Brain microvascular endothelial cell (primary cell): ENCODE results near the gene GON7.
"Not testable (repeated sequence)": the region's sequence is repeated elsewhere in the genome, so short reads cannot be mapped to it uniquely, and the experiment has no call there.

Source experiments
- DNase-seq: peaks from one replicate; pipeline ENCODE4 v3.0.0-alpha.2; 2020
- H3K27ac ChIP-seq: fragments of 250-450 bp; sonication (Bioruptor Pico); 2 replicates; pipeline ENCODE4 v1.5.1; 2020; ENCODE audit warnings: mild to moderate bottlenecking, moderate library complexity
- H3K27me3 ChIP-seq: fragments of 250-450 bp; sonication (Bioruptor Pico); replicated peaks from 2 replicates; pipeline ENCODE4 v1.5.1; 2020; ENCODE audit warnings: mild to moderate bottlenecking
- H3K36me3 ChIP-seq: fragments of 250-450 bp; sonication (Bioruptor Pico); replicated peaks from 2 replicates; pipeline ENCODE4 v1.5.1; 2020; ENCODE audit warnings: mild to moderate bottlenecking
- H3K4me3 ChIP-seq: 2 replicates; pipeline ENCODE4 v1.5.1; 2011; ENCODE audit warnings: low read depth, mild to moderate bottlenecking, control low read depth, low read length, moderate library complexity
- in situ Hi-C: cut with HindIII; loops from 2 replicates; pipeline ENCODE4 v1.10.0; 2017; ENCODE audit warnings: low sequenced_read_pairs, low pct_ligation_motif_present
- TF ChIP-seq, protein P1 (sequence below): IDR thresholded peaks from 2 replicates; pipeline ENCODE4 v1.5.1; 2011; ENCODE audit warnings: low read depth, mild to moderate bottlenecking, moderate library complexity, low read length, control low read depth, inconsistent platforms; ENCODE audit errors: missing control alignments

Gene GON7

GRCh38 chr14:93175492-93175891, 31.4 kb downstream of the GON7 start:
- DNase-seq = no peak
- Histone ChIP-seq H3K27ac (no peak overlapping the region), H3K36me3 (no peaks in the 10 kb centered on the region), H3K27me3 (no peaks in the 10 kb centered on the region), H3K4me3 (no peak overlapping the region)
- TF ChIP-seq, protein P1, sequence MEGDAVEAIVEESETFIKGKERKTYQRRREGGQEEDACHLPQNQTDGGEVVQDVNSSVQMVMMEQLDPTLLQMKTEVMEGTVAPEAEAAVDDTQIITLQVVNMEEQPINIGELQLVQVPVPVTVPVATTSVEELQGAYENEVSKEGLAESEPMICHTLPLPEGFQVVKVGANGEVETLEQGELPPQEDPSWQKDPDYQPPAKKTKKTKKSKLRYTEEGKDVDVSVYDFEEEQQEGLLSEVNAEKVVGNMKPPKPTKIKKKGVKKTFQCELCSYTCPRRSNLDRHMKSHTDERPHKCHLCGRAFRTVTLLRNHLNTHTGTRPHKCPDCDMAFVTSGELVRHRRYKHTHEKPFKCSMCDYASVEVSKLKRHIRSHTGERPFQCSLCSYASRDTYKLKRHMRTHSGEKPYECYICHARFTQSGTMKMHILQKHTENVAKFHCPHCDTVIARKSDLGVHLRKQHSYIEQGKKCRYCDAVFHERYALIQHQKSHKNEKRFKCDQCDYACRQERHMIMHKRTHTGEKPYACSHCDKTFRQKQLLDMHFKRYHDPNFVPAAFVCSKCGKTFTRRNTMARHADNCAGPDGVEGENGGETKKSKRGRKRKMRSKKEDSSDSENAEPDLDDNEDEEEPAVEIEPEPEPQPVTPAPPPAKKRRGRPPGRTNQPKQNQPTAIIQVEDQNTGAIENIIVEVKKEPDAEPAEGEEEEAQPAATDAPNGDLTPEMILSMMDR = no peak
- in situ Hi-C loops = no loop called here

GRCh38 chr14:93174731-93175130, 32.1 kb downstream of the GON7 start:
- DNase-seq, in situ Hi-C loops, H3K27me3 ChIP-seq, H3K4me3 ChIP-seq, H3K27ac ChIP-seq, H3K36me3 ChIP-seq: not testable (repeated sequence)

DNA sequence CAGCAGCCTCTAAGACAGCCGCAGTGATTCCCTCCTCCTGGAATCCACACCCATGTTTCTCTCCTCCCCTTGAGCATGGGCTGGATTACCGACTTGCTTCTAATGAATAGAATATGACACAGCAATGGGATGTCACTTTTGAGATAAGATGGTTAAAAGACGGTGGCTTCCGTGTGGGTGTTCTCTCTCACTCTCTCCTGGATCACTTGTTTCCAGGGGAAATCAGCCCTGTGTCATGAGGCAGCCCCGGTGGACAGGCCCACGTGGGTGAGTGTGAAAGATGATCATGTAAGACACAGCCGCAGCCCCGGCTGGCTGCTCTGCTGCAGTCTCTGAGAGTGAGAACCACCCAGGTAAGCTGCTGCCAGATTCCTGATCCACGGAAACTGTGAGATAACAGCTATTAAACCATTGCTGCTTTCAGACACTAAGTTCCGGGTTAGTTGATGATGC, 32.9 kb downstream of the GON7 start:
- in situ Hi-C loops = no loop called here
- TF ChIP-seq, protein P1 = no peak
- Histone ChIP-seq H3K27me3 (no peaks in the 10 kb centered on the region), H3K4me3 (no peak overlapping the region), H3K36me3 (no peaks in the 10 kb centered on the region), H3K27ac (no peak overlapping the region)
- DNase-seq = peak; percentile 35

DNA sequence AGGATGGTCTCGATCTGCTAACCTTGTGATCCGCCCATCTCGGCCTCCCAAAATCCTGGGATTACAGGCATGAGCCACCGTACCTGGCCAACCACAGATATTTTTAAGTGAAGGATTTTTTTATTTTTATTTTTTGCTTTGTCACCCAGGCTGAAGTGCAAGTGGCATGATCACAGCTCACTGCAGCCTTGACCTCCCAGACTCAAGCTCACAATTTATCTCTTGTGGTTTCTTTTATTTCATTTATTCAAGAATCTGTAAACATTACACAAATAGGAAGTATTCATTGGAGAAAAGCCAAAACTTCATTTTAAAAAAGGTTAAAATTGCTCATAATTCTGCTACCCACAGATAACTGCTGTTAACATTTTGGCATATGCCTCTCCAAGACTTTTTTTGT, 35.5 kb downstream of the GON7 start:
- in situ Hi-C loops = no loop called here
- Histone ChIP-seq H3K36me3 (no peaks in the 10 kb centered on the region), H3K4me3 (no peak overlapping the region), H3K27ac (no peak overlapping the region), H3K27me3 (no peaks in the 10 kb centered on the region)
- TF ChIP-seq, protein P1 = no peak
- no peak for DNase-seq

DNA sequence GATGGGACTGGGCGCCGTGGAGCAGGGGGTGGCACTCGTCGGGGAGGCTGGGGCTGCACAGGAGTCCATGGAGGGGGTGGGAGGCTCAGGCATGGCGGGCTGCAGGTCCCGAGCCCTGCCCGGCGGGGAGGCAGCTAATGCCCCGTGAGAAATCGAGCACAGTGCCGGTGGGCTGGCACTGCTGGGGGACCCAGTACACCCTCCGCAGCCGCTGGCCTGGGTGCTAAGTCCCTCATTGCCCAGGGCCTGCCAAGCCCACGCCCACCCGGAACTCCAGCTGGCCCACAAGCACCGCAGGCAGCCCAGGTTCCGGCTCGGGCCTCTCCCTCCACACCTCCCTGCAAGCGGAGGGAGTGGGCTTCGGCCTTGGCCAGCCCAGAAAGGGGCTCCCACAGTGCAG, 36.7 kb downstream of the GON7 start:
- H3K4me3 ChIP-seq, H3K36me3 ChIP-seq, DNase-seq, H3K27me3 ChIP-seq, in situ Hi-C loops, H3K27ac ChIP-seq: not testable (repeated sequence)

DNA sequence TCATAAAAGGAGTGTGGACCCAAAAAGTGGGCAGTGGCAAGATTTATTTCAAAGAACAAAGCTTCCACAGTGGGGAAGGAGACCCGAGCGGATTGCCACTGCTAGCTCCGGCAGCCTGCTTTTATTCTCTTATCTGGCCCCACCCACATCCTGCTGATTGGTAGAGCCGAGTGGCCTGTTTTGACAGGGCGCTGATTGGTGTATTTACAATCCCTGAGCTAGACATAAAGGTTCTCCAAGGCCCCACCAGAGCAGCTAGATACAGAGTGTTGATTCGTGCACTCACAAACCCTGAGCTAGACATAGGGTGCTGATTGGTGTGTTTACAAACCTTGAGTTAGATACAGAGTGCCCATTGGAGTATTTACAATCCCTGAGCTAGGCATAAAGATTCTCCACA, 37.2 kb downstream of the GON7 start:
- H3K36me3 ChIP-seq, DNase-seq, H3K27me3 ChIP-seq, H3K27ac ChIP-seq, in situ Hi-C loops, H3K4me3 ChIP-seq: not testable (repeated sequence)

DNA sequence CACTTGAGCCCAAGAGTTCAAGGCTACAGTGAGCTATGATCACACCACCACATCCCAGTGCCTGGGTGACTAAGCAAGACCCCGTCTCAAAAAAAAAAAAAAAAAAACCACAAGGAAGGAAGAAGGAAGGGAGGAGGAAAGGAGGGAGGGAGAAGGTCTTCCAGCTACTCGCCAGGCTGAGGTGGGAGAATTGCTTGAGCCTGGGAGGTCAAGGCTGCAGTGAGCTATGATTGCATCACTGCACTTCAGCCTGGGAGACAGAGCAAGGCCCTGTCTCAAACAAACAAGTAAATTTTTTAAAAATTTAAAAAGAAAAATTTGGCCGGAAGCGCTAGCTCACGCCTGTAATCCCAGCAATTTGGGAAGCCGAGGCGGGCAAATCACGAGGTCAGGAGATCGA, 38.3 kb downstream of the GON7 start:
- H3K36me3 ChIP-seq, DNase-seq, H3K27ac ChIP-seq, in situ Hi-C loops, H3K27me3 ChIP-seq, H3K4me3 ChIP-seq: not testable (repeated sequence)

GRCh38 chr14:93165271-93166265, 41.3 kb downstream of the GON7 start:
- DNase-seq, H3K36me3 ChIP-seq, in situ Hi-C loops, H3K4me3 ChIP-seq, H3K27ac ChIP-seq, H3K27me3 ChIP-seq: not testable (repeated sequence)
